Endothelial cell of umbilical vein (primary cell): ENCODE results near the gene YWHAG. TPM values are rescaled to one million over a fixed set of nuclear protein-coding genes. Genes with fewer than 3 reads are reported as not detected.
A peak's percentile ranks its signal among the peaks of the same experiment; 100 is the strongest.

Experiments used
- Bru-seq: library from RNA; stranded (reverse); fragments of 400-500 nt; gene quantifications from one replicate; lab custom pipeline; 2021; lab: Mats Ljungman, UMichigan
- BruChase-seq, 2 experiments: library from RNA; stranded (reverse); fragments of 400-500 nt; gene quantifications; one replicate each; lab custom pipeline; 2021; lab: Mats Ljungman, UMichigan
- BruUV-seq: library from RNA; stranded (reverse); fragments of 400-500 nt; replicated peaks from 2 replicates; lab custom pipeline; 2021; lab: Mats Ljungman, UMichigan
- CTCF ChIA-PET: fragments of 300-600, 350-600 bp; sonication (Branson Sonifier 250); formaldehyde crosslinking; loops from one replicate; lab custom pipeline; 2021; ENCODE audit warnings: antibody characterized with exemption, inconsistent platforms; lab: Charles Lee
- POLR2A ChIA-PET: fragments of 300-600, 350-600 bp; sonication (Branson Sonifier 250); formaldehyde crosslinking; loops from one replicate; lab custom pipeline; 2021; ENCODE audit warnings: antibody characterized with exemption, inconsistent platforms; lab: Charles Lee
- DNase-seq: peaks from one replicate; pipeline ENCODE4 v3.0.0-alpha.2; 2011; ENCODE audit warnings: low read depth, low spot score
- FAIRE-seq: peaks from 2 replicates; lab custom pipeline; 2011; peaks lifted over from hg19 to GRCh38; lab: Jason Lieb, UNC
- H2AFZ ChIP-seq: 2 replicates; pipeline ENCODE4 v1.6.0; 2012; ENCODE audit warnings: low read depth, low read length, control low read depth, inconsistent platforms
- H3K27ac ChIP-seq: 2 replicates; pipeline ENCODE4 v1.5.1; 2011; ENCODE audit warnings: low read depth, mild to moderate bottlenecking, control low read depth, low read length, moderate library complexity; ENCODE audit not compliant: insufficient read depth
- H3K27me3 ChIP-seq, 2 experiments: 2 replicates each; pipeline versions ENCODE4 v1.6.0 to v1.6.1; 2011; ENCODE audit warnings: low read length in 2 of 2, mixed read lengths in 1 of 2; ENCODE audit not compliant: control insufficient read depth in 2 of 2, insufficient read depth in 2 of 2
- H3K36me3 ChIP-seq, 2 experiments: 2 replicates in 1 of 2; 3 replicates in 1 of 2; pipeline ENCODE4 v1.5.1; 2011; ENCODE audit warnings: low read length in 2 of 2, mild to moderate bottlenecking in 1 of 2, moderate library complexity in 1 of 2; ENCODE audit not compliant: control insufficient read depth in 2 of 2, insufficient read depth in 2 of 2; ENCODE audit errors: extremely low read depth in 1 of 2
- H3K4me1 ChIP-seq: 3 replicates; pipeline ENCODE4 v1.5.1; 2011; ENCODE audit warnings: mild to moderate bottlenecking, low read length; ENCODE audit not compliant: control insufficient read depth, insufficient read depth; ENCODE audit errors: extremely low read depth
- H3K4me2 ChIP-seq: 2 replicates; pipeline ENCODE4 v1.6.1; 2011; ENCODE audit warnings: low read length, control low read depth, mixed read lengths; ENCODE audit not compliant: insufficient read depth
- H3K4me3 ChIP-seq, 3 experiments: fragments of 200-600 bp in 1 of 3; sonication (generic), shearing (Covaris generic) in 1 of 3; replicated peaks in 1 of 3; 2 replicates each; pipeline ENCODE4 v1.5.1; 2011 to 2016; ENCODE audit warnings: control low read depth in 3 of 3, low read length in 3 of 3, mild to moderate bottlenecking in 2 of 3, inconsistent platforms in 1 of 3, low read depth in 1 of 3, moderate library complexity in 1 of 3; ENCODE audit not compliant: insufficient read depth in 1 of 3
- H3K79me2 ChIP-seq: 2 replicates; pipeline ENCODE4 v1.6.0; 2012; ENCODE audit warnings: low read length, inconsistent platforms; ENCODE audit not compliant: control insufficient read depth, insufficient read depth
- H3K9ac ChIP-seq: replicated peaks from 2 replicates; pipeline ENCODE3; 2011; ENCODE audit warnings: low read length, control low read depth; ENCODE audit not compliant: insufficient read depth; ENCODE audit errors: extremely low read depth
- H3K9me1 ChIP-seq: replicated peaks from 3 replicates; pipeline ENCODE4 v1.6.0; 2011; ENCODE audit warnings: mild to moderate bottlenecking, low read length; ENCODE audit not compliant: control insufficient read depth, insufficient read depth; ENCODE audit errors: extremely low read depth
- H3K9me3 ChIP-seq: replicated peaks from 2 replicates; pipeline ENCODE4 v1.5.1; 2012; ENCODE audit warnings: low read length, inconsistent platforms; ENCODE audit not compliant: control insufficient read depth, insufficient read depth
- H4K20me1 ChIP-seq: replicated peaks from 2 replicates; pipeline ENCODE3; 2011; ENCODE audit warnings: mild to moderate bottlenecking, low read length; ENCODE audit not compliant: control insufficient read depth, insufficient read depth; ENCODE audit errors: extremely low read depth
- EZH2 ChIP-seq: IDR thresholded peaks from 2 replicates; pipeline ENCODE4 v1.6.1; 2012; ENCODE audit warnings: borderline replicate concordance, low read depth, mild to moderate bottlenecking, moderate library complexity, low read length, inconsistent platforms; ENCODE audit not compliant: severe bottlenecking
- FOS ChIP-seq: IDR thresholded peaks from 2 replicates; pipeline ENCODE4 v1.6.1; 2011; ENCODE audit warnings: mild to moderate bottlenecking, low read length, moderate library complexity, borderline replicate concordance; ENCODE audit not compliant: insufficient read depth
- GATA2 ChIP-seq: IDR thresholded peaks from 2 replicates; pipeline ENCODE4 v1.7.0; 2011; ENCODE audit warnings: low read depth, mild to moderate bottlenecking, moderate library complexity, mixed read lengths, low read length; ENCODE audit not compliant: insufficient read length, insufficient read depth
- JUN ChIP-seq: IDR thresholded peaks from 2 replicates; pipeline ENCODE4 v1.6.1; 2011; ENCODE audit warnings: borderline replicate concordance, low read depth; ENCODE audit not compliant: insufficient read length, insufficient read depth
- MYC ChIP-seq: IDR thresholded peaks from one replicate; pipeline ENCODE4 v1.6.1; 2011; ENCODE audit warnings: mild to moderate bottlenecking, low read depth, low read length
- POLR2A ChIP-seq: IDR thresholded peaks from 2 replicates; pipeline ENCODE4 v1.6.1; 2012; ENCODE audit warnings: low read depth, mild to moderate bottlenecking, control low read depth, low read length
- POLR2AphosphoS5 ChIP-seq: IDR thresholded peaks from 2 replicates; pipeline ENCODE4 v1.6.1; 2012; ENCODE audit warnings: low read depth, mild to moderate bottlenecking, control low read depth, low read length, moderate library complexity; ENCODE audit not compliant: insufficient read depth
- dilution Hi-C: fragments of 300-500 bp; cut with MboI; formaldehyde crosslinking; loops from one replicate; pipeline ENCODE4 v1.15.0; 2019; ENCODE audit warnings: low sequenced_read_pairs; ENCODE audit not compliant: extremely low pct_ligation_motif_present
- intact Hi-C: fragments of 100-400 bp; cut with micrococcal nuclease; formaldehyde crosslinking; loops from one replicate; pipeline ENCODE4 v1.10.0; 2022
- long read RNA-seq: library from polyadenylated mRNA; stranded (forward); transcript quantifications from one replicate; pipeline ENCODE4 v2.0.0, GENCODE V29; 2021
- polyA minus RNA-seq, 3 experiments: library from RNA; depleted of rRNA, polyadenylated mRNA; stranded (reverse); fragments of >200 nt; gene quantifications; 1 replicate in 1 of 3; 2 replicates in 2 of 3; pipeline ENCODE4 v1.2.3, GENCODE V29; 2011
- polyA plus RNA-seq, 4 experiments: library from polyadenylated mRNA; depleted of rRNA in 3 of 4; stranded (reverse) in 3 of 4; unstranded in 1 of 4; fragments of >200 nt; gene quantifications; 2 replicates each; pipeline versions ENCODE4 v1.2.1 to v1.2.3, GENCODE V29; 2011 to 2012; ENCODE audit warnings: missing spikeins in 1 of 4
- total RNA-seq: library from RNA; stranded (reverse); gene quantifications from 2 replicates; pipeline ENCODE4 v1.2.3, GENCODE V29; 2021
- TF ChIP-seq, protein P1 (sequence below): IDR thresholded peaks from 2 replicates; pipeline ENCODE4 v1.6.1; 2011; ENCODE audit not compliant: insufficient read depth, insufficient read length
- TF ChIP-seq, protein P2 (sequence below), 2 donors: IDR thresholded peaks; 1 replicate in 1 of 2; 2 replicates in 1 of 2; pipeline ENCODE4 v1.5.1; 2011; ENCODE audit warnings: low read length in 2 of 2, mild to moderate bottlenecking in 2 of 2, moderate library complexity in 2 of 2, control low read depth in 1 of 2, inconsistent platforms in 1 of 2, low read depth in 1 of 2; ENCODE audit not compliant: insufficient read depth in 1 of 2; ENCODE audit errors: extremely low read depth in 1 of 2

The YWHAG gene
- total RNA-seq (199 and 205 TPM in 2 replicates), polyA plus RNA-seq (41.3 and 55.6 TPM in 2 replicates), polyA minus RNA-seq (94.8 and 112 TPM in 2 replicates), Bru-seq, nascent RNA (percentile 97 among the genes with signal in this experiment), BruChase-seq, experiment 1, labeled RNA remaining after a 6-hour chase (percentile 99 among the genes with signal in this experiment), BruChase-seq, experiment 2, labeled RNA remaining after a 2-hour chase (percentile 98 among the genes with signal in this experiment)
- 62.4 and 66.2 TPM in 2 replicates for polyA plus RNA-seq (2011; cell fraction: cytosol; rRNA removed)
- 38.7 and 46.1 TPM in 2 replicates for polyA plus RNA-seq (2011; cell fraction: nucleus; rRNA removed)
- 145 and 187 TPM in 2 replicates for polyA plus RNA-seq (2012)
- 82.6 TPM for polyA minus RNA-seq (2011; cell fraction: cytosol; rRNA and poly(A)+ RNA removed)
- 34.6 and 36.4 TPM in 2 replicates for polyA minus RNA-seq (2011; cell fraction: nucleus; rRNA and poly(A)+ RNA removed)
- long read RNA-seq, partial matches to known transcripts, result 0 of 60 reads
- long read RNA-seq, other reads (novel, unspliced or antisense), result 59 of 60 reads

DNA sequence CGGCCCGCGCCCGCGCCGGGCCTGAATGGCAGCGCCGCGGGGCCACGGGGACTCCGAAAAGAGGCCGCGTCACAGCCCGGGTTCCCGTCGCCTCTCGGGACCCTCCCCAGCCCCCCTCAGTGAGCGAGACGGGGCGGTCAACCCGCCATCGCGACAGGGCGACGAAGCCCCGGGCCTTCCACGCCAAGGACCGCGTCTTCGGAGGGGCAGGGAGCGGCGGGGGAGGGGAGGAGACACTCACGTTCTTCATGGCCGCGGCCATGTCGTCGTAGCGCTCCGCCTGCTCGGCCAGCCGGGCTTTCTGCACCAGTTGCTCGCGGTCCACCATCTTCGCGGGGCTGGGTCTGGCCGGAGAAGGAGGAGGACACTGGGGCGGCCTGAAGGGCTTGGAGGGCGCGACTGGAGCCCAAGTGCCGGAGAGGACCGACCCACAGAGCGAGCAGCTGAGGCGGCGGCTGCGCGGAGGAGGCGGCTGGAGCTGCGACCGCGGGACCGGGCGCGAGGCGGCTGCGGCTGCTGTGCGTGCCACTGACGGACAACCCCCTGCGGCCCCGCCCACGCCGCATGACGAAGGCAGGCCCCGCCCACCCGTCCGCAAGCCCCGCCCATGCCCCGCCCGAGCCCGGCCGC, at the start of gene YWHAG:
TSS of gene YWHAG (minus strand) at position 511 of the 630 bp plus-strand sequence. CDS start at position 328, 183 bp downstream.
- dilution Hi-C loops (no loop called here), intact Hi-C loops (loop anchor here (1.0 to 2.0 kb wide), 7 partner anchors 34 to 180 kb away; no protein-coding TSS in a partner anchor)
- peak within 1 kb of the TSS; percentile 92 for H3K27ac ChIP-seq
- H2AFZ ChIP-seq, result peak within 1 kb of the TSS; percentile 75
- DNase-seq (peak; percentile 88), FAIRE-seq (peak; percentile 62)
- ChIA-PET CTCF (interaction anchor here (1.1 to 2.5 kb wide), 8 partner anchors 11 to 180 kb away, joined by 3 to 9 read pairs (median 4); no protein-coding TSS in a partner anchor), POLR2A (interaction anchor here (0.8 to 1.9 kb wide), 4 partner anchors 32 to 67 kb away, joined by 4 to 11 read pairs (median 6); no protein-coding TSS in a partner anchor)
- BruUV-seq, result no TSS peak
- peaks cover 0 to 5% of the 10 kb centered on the region in 2 experiments for H3K36me3 ChIP-seq
- H3K9me3 ChIP-seq, result no peaks in the 10 kb centered on the region
- H3K27me3 ChIP-seq, result no peaks in the 10 kb centered on the region
- TF ChIP-seq POLR2AphosphoS5, result peak; percentile 99
- TF ChIP-seq, protein P1, sequence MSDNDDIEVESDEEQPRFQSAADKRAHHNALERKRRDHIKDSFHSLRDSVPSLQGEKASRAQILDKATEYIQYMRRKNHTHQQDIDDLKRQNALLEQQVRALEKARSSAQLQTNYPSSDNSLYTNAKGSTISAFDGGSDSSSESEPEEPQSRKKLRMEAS, result peak; percentile 21
- TF ChIP-seq GATA2, result no peak
- no peak for TF ChIP-seq FOS
- TF ChIP-seq MYC, result no peak
- TF ChIP-seq POLR2A, result peak; percentile 98
- TF ChIP-seq EZH2, result no peak
- TF ChIP-seq, protein P2, sequence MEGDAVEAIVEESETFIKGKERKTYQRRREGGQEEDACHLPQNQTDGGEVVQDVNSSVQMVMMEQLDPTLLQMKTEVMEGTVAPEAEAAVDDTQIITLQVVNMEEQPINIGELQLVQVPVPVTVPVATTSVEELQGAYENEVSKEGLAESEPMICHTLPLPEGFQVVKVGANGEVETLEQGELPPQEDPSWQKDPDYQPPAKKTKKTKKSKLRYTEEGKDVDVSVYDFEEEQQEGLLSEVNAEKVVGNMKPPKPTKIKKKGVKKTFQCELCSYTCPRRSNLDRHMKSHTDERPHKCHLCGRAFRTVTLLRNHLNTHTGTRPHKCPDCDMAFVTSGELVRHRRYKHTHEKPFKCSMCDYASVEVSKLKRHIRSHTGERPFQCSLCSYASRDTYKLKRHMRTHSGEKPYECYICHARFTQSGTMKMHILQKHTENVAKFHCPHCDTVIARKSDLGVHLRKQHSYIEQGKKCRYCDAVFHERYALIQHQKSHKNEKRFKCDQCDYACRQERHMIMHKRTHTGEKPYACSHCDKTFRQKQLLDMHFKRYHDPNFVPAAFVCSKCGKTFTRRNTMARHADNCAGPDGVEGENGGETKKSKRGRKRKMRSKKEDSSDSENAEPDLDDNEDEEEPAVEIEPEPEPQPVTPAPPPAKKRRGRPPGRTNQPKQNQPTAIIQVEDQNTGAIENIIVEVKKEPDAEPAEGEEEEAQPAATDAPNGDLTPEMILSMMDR (IDR thresholded peaks at IDR 0.05; ENCODE audit: extremely low read depth in 1 of 2, insufficient read depth in 1 of 2, low read depth in 1 of 2, low read length in 2 of 2), result no peak
- TF ChIP-seq JUN, result no peak
- H3K9ac ChIP-seq, result peak within 1 kb of the TSS; percentile 96
- H3K79me2 ChIP-seq, result peaks cover 52% of the 10 kb centered on the region
- H3K9me1 ChIP-seq, result no peaks in the 10 kb centered on the region
- H3K4me2 ChIP-seq, result peak within 1 kb of the TSS; percentile 96
- peak within 1 kb of the TSS; percentile 91 to 100 (median 100) for H3K4me3 ChIP-seq
- peaks cover 23% of the 10 kb centered on the region for H4K20me1 ChIP-seq
- peaks cover 27% of the 10 kb centered on the region for H3K4me1 ChIP-seq
